Upper lobe of left lung (tissue), 6 donors: ENCODE results near the gene B3GAT1. TPM values are rescaled to one million over a fixed set of nuclear protein-coding genes. Genes with fewer than 3 reads are reported as not detected.

Experiments
- ATAC-seq, 2 donors: fragments of 200-7000 bp; cut with Tn5 transposase; one replicate each; pipeline ENCODE4 v1.9.1; 2022; ENCODE audit warnings: mild to moderate bottlenecking in 2 of 2, moderate library complexity in 2 of 2; ENCODE audit not compliant: low FRiP score in 2 of 2
- DNase-seq, 2 donors: peaks; one replicate each; pipeline ENCODE4 v3.0.0-alpha.2; 2019 to 2020
- H3K27ac ChIP-seq, 4 donors: fragments of 200-600 bp; sonication (generic); one replicate each; pipeline ENCODE4 v1.5.1; 2016 to 2019
- H3K27me3 ChIP-seq, 4 donors: fragments of 200-600 bp; sonication (generic); one replicate each; pipeline ENCODE4 v1.5.1; 2017 to 2019
- H3K36me3 ChIP-seq, 4 donors: fragments of 200-600 bp; sonication (generic); one replicate each; pipeline ENCODE4 v1.5.1; 2016 to 2019
- H3K4me1 ChIP-seq, 4 donors: fragments of 200-600 bp; sonication (generic); one replicate each; pipeline ENCODE4 v1.5.1; 2018 to 2019
- H3K4me3 ChIP-seq, 4 donors: fragments of 200-600 bp; sonication (generic); one replicate each; pipeline ENCODE4 v1.5.1; 2017 to 2019; ENCODE audit warnings: mild to moderate bottlenecking in 2 of 4, moderate library complexity in 1 of 4
- H3K9me3 ChIP-seq, 4 donors: fragments of 200-600 bp; sonication (generic); one replicate each; pipeline ENCODE4 v1.5.1; 2018 to 2019
- CTCF ChIP-seq, 6 experiments: fragments of 450-650 bp in 4 of 6; fragments of 200-600 bp in 2 of 6; sonication (generic) in 2 of 6; IDR thresholded peaks; one replicate each; pipeline ENCODE4 v1.5.1; 2016 to 2019; ENCODE audit warnings: antibody characterized with exemption in 6 of 6
- EP300 ChIP-seq, 4 donors: sonication (generic); formaldehyde crosslinking; IDR thresholded peaks; one replicate each; pipeline ENCODE4 v1.5.1; 2017; ENCODE audit warnings: antibody characterized with exemption in 4 of 4, control low read depth in 2 of 4
- POLR2A ChIP-seq, 4 donors: fragments of 450-650 bp; IDR thresholded peaks; one replicate each; pipeline ENCODE4 v1.5.1; 2016 to 2017; ENCODE audit warnings: antibody characterized with exemption in 4 of 4, mild to moderate bottlenecking in 2 of 4
- POLR2AphosphoS5 ChIP-seq, 2 donors: sonication (generic); formaldehyde crosslinking; IDR thresholded peaks; one replicate each; pipeline ENCODE4 v1.5.1; 2017; ENCODE audit warnings: antibody characterized with exemption in 2 of 2
- WGBS, 2 donors: methylation state at CpG; one replicate each; pipeline ENCODE4 v1.1.5; 2017 to 2018; 5-methylcytosine and 5-hydroxymethylcytosine counted together
- total RNA-seq, 6 donors: library from RNA; depleted of rRNA in 4 of 6; stranded (reverse); fragments of >200 nt in 4 of 6; gene quantifications; one replicate each; pipeline versions ENCODE4 v1.1.0 to v1.2.1, GENCODE V29; 2016 to 2021
- donor health status: DM: no; HTN: no; CAD: no; lungs with moderate emphysema.
- donor health status: DM: no; HTN: yes; CAD: no; lungs with severe emphysema.

Gene B3GAT1
- total RNA-seq, 6 donors from 2014 or later = under 0.01 to 2.7 (median 1.2) TPM

- 20 to 70% methylated on average over 1 to 5 of the region's 5 CpGs for WGBS, 2 donors
- peaks cover 0 to 30% (median 16%) of the 10 kb centered on the region in 4 donors for H3K27me3 ChIP-seq
- no peak overlapping the region for H3K27ac ChIP-seq
- ATAC-seq (no peak), DNase-seq (no peak)
- no peak for TF ChIP-seq POLR2AphosphoS5 (IDR thresholded peaks at IDR 0.05)
- TF ChIP-seq EP300 (IDR thresholded peaks at IDR 0.05) = no peak
- TF ChIP-seq POLR2A (IDR thresholded peaks at IDR 0.05) = no peak
- no peak for TF ChIP-seq CTCF (IDR thresholded peaks at IDR 0.05)
- peaks cover 13 to 19% (median 16%) of the 10 kb centered on the region in 4 donors for H3K4me1 ChIP-seq
- H3K4me3 ChIP-seq = peak overlapping the region in 1 of 4 donors; percentile 43
- H3K36me3 ChIP-seq = no peaks in the 10 kb centered on the region
- H3K9me3 ChIP-seq = no peaks in the 10 kb centered on the region
Observed at GRCh38 chr11:134410766-134411165, 1.3 kb downstream of the B3GAT1 start.

GRCh38 chr11:134409552-134410429 lies 2.3 kb downstream of the B3GAT1 start:
- TF ChIP-seq CTCF (IDR thresholded peaks at IDR 0.05) (no peak), EP300 (IDR thresholded peaks at IDR 0.05) (no peak), POLR2A (IDR thresholded peaks at IDR 0.05) (no peak), POLR2AphosphoS5 (IDR thresholded peaks at IDR 0.05) (no peak)
- no peak overlapping the region for H3K4me3 ChIP-seq
- 67% methylated on average over 15 of the region's 15 CpGs for WGBS, 2 donors
- H3K27ac ChIP-seq = no peak overlapping the region
- no peaks in the 10 kb centered on the region for H3K9me3 ChIP-seq
- ATAC-seq (no peak), DNase-seq (no peak)
- H3K4me1 ChIP-seq = peaks cover 13 to 19% (median 16%) of the 10 kb centered on the region in 4 donors
- H3K27me3 ChIP-seq = peaks cover 0 to 30% (median 16%) of the 10 kb centered on the region in 4 donors
- H3K36me3 ChIP-seq = no peaks in the 10 kb centered on the region

- H3K36me3 ChIP-seq = no peaks in the 10 kb centered on the region
- peaks cover 13 to 19% (median 15%) of the 10 kb centered on the region in 4 donors for H3K4me1 ChIP-seq
- TF ChIP-seq POLR2A (IDR thresholded peaks at IDR 0.05) (no peak), EP300 (IDR thresholded peaks at IDR 0.05) (no peak), CTCF (IDR thresholded peaks at IDR 0.05) (no peak), POLR2AphosphoS5 (IDR thresholded peaks at IDR 0.05) (no peak)
- H3K4me3 ChIP-seq = no peak overlapping the region
- H3K27ac ChIP-seq = no peak overlapping the region
- no peaks in the 10 kb centered on the region for H3K9me3 ChIP-seq
- no peak for ATAC-seq
- no peak for DNase-seq
- H3K27me3 ChIP-seq = peaks cover 0 to 26% (median 13%) of the 10 kb centered on the region in 4 donors
- WGBS, 2 donors = 65 to 75% methylated on average over 7 to 8 of the region's 8 CpGs
Observed at GRCh38 chr11:134407923-134408322, 4.1 kb downstream of the B3GAT1 start.

GRCh38 chr11:134407321-134407828 lies 4.7 kb downstream of the B3GAT1 start:
- Histone ChIP-seq H3K36me3 (no peaks in the 10 kb centered on the region), H3K4me1 (peaks cover 8 to 14% (median 10%) of the 10 kb centered on the region in 4 donors), H3K27ac (no peak overlapping the region), H3K4me3 (no peak overlapping the region), H3K27me3 (peaks cover 0 to 21% (median 10%) of the 10 kb centered on the region in 4 donors), H3K9me3 (no peaks in the 10 kb centered on the region)
- TF ChIP-seq POLR2A (IDR thresholded peaks at IDR 0.05) (no peak), CTCF (IDR thresholded peaks at IDR 0.05) (no peak), POLR2AphosphoS5 (IDR thresholded peaks at IDR 0.05) (no peak), EP300 (IDR thresholded peaks at IDR 0.05) (no peak)
- DNase-seq (no peak), ATAC-seq (no peak)
- 67 to 68% methylated on average over 10 to 12 of the region's 12 CpGs for WGBS, 2 donors
